MCF 10A (cell line): ENCODE measurements around the gene HOXA4. TPM values are rescaled to one million over a fixed set of nuclear protein-coding genes. Genes with fewer than 3 reads are reported as not detected.

Source experiments
- BruUV-seq: library from RNA; stranded (reverse); fragments of 400-500 nt; replicated peaks from 2 replicates; lab custom pipeline; 2021; lab: Mats Ljungman, UMichigan
- CTCF ChIA-PET: fragments of 300-600 bp; sonication (Branson Sonifier 250); formaldehyde crosslinking; extraction: SDS; loops from one replicate; lab custom pipeline; 2021; ENCODE audit warnings: antibody characterized with exemption, inconsistent platforms; lab: Yijun Ruan, JAX
- POLR2A ChIA-PET: fragments of 300-600, 350-650 bp; sonication (Branson Sonifier 250); formaldehyde crosslinking; extraction: SDS; loops from one replicate; lab custom pipeline; 2020; ENCODE audit warnings: antibody characterized with exemption, inconsistent platforms; lab: Yijun Ruan, JAX
- DNase-seq: peaks from one replicate; pipeline ENCODE4 v3.0.0-alpha.2; 2018; ENCODE audit not compliant: unreplicated experiment
- H3K27ac Mint-ChIP-seq: one replicate; pipeline ENCODE4 v1.8.0; 2022; ENCODE audit warnings: mild to moderate bottlenecking, low read depth, mixed read lengths; ENCODE audit not compliant: unreplicated experiment
- H3K27me3 Mint-ChIP-seq: one replicate; pipeline ENCODE4 v1.8.0; 2022; ENCODE audit warnings: mixed read lengths; ENCODE audit not compliant: insufficient read depth, unreplicated experiment
- H3K36me3 Mint-ChIP-seq: one replicate; pipeline ENCODE4 v1.8.0; 2022; ENCODE audit warnings: mild to moderate bottlenecking, moderate library complexity, mixed read lengths; ENCODE audit not compliant: insufficient read depth, unreplicated experiment
- H3K4me1 Mint-ChIP-seq: one replicate; pipeline ENCODE4 v1.8.0; 2022; ENCODE audit warnings: mixed read lengths; ENCODE audit not compliant: insufficient read depth, unreplicated experiment
- H3K4me3 Mint-ChIP-seq: one replicate; pipeline ENCODE4 v1.8.0; 2022; ENCODE audit warnings: mild to moderate bottlenecking, moderate library complexity, mixed read lengths; ENCODE audit not compliant: unreplicated experiment
- H3K9me3 Mint-ChIP-seq: one replicate; pipeline ENCODE4 v1.8.0; 2022; ENCODE audit warnings: mixed read lengths; ENCODE audit not compliant: unreplicated experiment
- CTCF ChIP-seq: fragments of 200-600 bp; IDR thresholded peaks from one replicate; pipeline ENCODE4 v1.8.0; 2022; ENCODE audit warnings: antibody characterized with exemption, mild to moderate bottlenecking; ENCODE audit not compliant: unreplicated experiment
- intact Hi-C: fragments of 100-400 bp; cut with micrococcal nuclease; formaldehyde crosslinking; loops from 2 replicates; pipeline ENCODE4 v1.14.1; 2022
- total RNA-seq: library from RNA; stranded (reverse); gene quantifications from 2 replicates; pipeline ENCODE4 v1.2.3, GENCODE V29; 2022

The HOXA4 gene
- total RNA-seq, 1 experiment from 2014 or later, result 2.6 TPM

GRCh38 chr7:27171637-27172314 is 41.2 kb upstream of the HOXA4 start:
- H3K27me3 Mint-ChIP-seq, result no peaks in the 10 kb centered on the region
- peak overlapping the region; percentile 79 for H3K4me3 Mint-ChIP-seq
- peak; percentile 60 for DNase-seq
- TF ChIP-seq CTCF, result no peak
- ChIA-PET CTCF (interaction anchor here (0.5 to 1.8 kb wide), 7 partner anchors 9 to 1403 kb away, joined by 3 to 10 read pairs (median 3); partner anchors contain the start of gene HOXA5), POLR2A (interaction anchor here (0.6 to 6.3 kb wide), 13 partner anchors 9 to 568 kb away, joined by 3 to 59 read pairs (median 12); partner anchors contain the start of genes HOXA1, HOXA5 and HOXA6)
- no TSS peak for BruUV-seq
- H3K4me1 Mint-ChIP-seq, result peaks cover 20% of the 10 kb centered on the region
- intact Hi-C loops, result no loop called here
- H3K36me3 Mint-ChIP-seq, result peaks cover 11% of the 10 kb centered on the region
- no peaks in the 10 kb centered on the region for H3K9me3 Mint-ChIP-seq
- H3K27ac Mint-ChIP-seq, result peak overlapping the region; percentile 87

- H3K36me3 Mint-ChIP-seq, result peaks cover 11% of the 10 kb centered on the region
- peaks cover 20% of the 10 kb centered on the region for H3K4me1 Mint-ChIP-seq
- peak; percentile 42 for DNase-seq
- H3K27ac Mint-ChIP-seq, result peak overlapping the region; percentile 87
- ChIA-PET POLR2A (interaction anchor here (0.6 to 6.3 kb wide), 15 partner anchors 9 to 574 kb away, joined by 3 to 59 read pairs (median 5); partner anchors contain the start of genes HOXA1, HOXA5 and HOXA6), CTCF (interaction anchor here (0.5 to 1.8 kb wide), 7 partner anchors 8 to 108 kb away, joined by 3 to 10 read pairs (median 4); partner anchors contain the start of gene HOXA5)
- TF ChIP-seq CTCF, result no peak
- no peaks in the 10 kb centered on the region for H3K27me3 Mint-ChIP-seq
- intact Hi-C loops, result no loop called here
- no TSS peak for BruUV-seq
- H3K4me3 Mint-ChIP-seq, result peak overlapping the region; percentile 79
- H3K9me3 Mint-ChIP-seq, result no peaks in the 10 kb centered on the region
Measured at GRCh38 chr7:27171325-27171636, 40.7 kb upstream of the HOXA4 start.

GRCh38 chr7:27170426-27171324 is 40.1 kb upstream of the HOXA4 start:
- ChIA-PET POLR2A (interaction anchor here (0.6 to 6.3 kb wide), 17 partner anchors 8 to 971 kb away, joined by 3 to 59 read pairs (median 6); partner anchors contain the start of genes HOXA1, HOXA5, HOXA6 and SKAP2), CTCF (interaction anchor here (0.5 to 1.8 kb wide), 10 partner anchors 8 to 801 kb away, joined by 3 to 6 read pairs (median 4); partner anchors contain the start of gene HOXA5)
- Mint-ChIP-seq H3K27ac (peak overlapping the region; percentile 87), H3K4me3 (peak overlapping the region; percentile 79), H3K36me3 (peaks cover 11% of the 10 kb centered on the region), H3K27me3 (no peaks in the 10 kb centered on the region), H3K4me1 (peaks cover 20% of the 10 kb centered on the region), H3K9me3 (no peaks in the 10 kb centered on the region)
- no peak for DNase-seq
- TF ChIP-seq CTCF, result no peak
- intact Hi-C loops, result no loop called here
- BruUV-seq, result TSS peak; percentile 39
